K562 (cell line): ENCODE results near the gene MMD2. TPM values are rescaled to one million over a fixed set of nuclear protein-coding genes. Genes with fewer than 3 reads are reported as not detected.
A peak's percentile ranks its signal among the peaks of the same experiment; 100 is the strongest.

ENCODE experiments used
- ARID4B ChIP-seq: sonication (generic); formaldehyde crosslinking; IDR thresholded peaks from 2 replicates; pipeline ENCODE4 v1.8.0; 2022; ENCODE audit warnings: mild to moderate bottlenecking, missing genetic modification reagents
- ZBTB40 ChIP-seq, 2 experiments: fragments of 450-650 bp in 1 of 2; sonication (generic) in 1 of 2; formaldehyde crosslinking in 1 of 2; IDR thresholded peaks; 2 replicates each; pipeline versions ENCODE4 v1.7.1 to v1.9.0; 2016 to 2022; ENCODE audit warnings: inconsistent platforms in 1 of 2, mild to moderate bottlenecking in 1 of 2, missing genetic modification reagents in 1 of 2
- polyA plus RNA-seq, 8 experiments: library from polyadenylated mRNA; depleted of rRNA in 4 of 8; stranded (reverse) in 5 of 8; unstranded in 3 of 8; fragments of >200 nt; fragmentation: Nextera tagmentation in 2 of 8; fragmentation: Illumina TruSeq in 1 of 8; extraction: Ambion mirVana in 2 of 8; extraction: Trizol in 1 of 8; gene quantifications; 2 replicates each; pipeline versions ENCODE4 v1.2.1 to v1.2.3, GENCODE V29; 2011 to 2014; ENCODE audit warnings: inconsistent platforms in 1 of 8, missing spikeins in 1 of 8
- total RNA-seq, 7 experiments: library from RNA; depleted of rRNA in 6 of 7; stranded (reverse); fragments of >200 nt in 6 of 7; fragmentation: Illumina TruSeq in 2 of 7; extraction: Trizol in 2 of 7; gene quantifications; 2 replicates each; pipeline versions ENCODE4 v1.2.1 to v1.2.3, GENCODE V29; 2011 to 2021; ENCODE audit warnings: low replicate concordance in 1 of 7

MMD2 gene
- total and polyA plus RNA-seq, 9 of the 15 experiments (the other 6 are each of a cell fraction or from before 2014, with no cell fraction given), result not detected

- TF ChIP-seq ZBTB40 (IDR thresholded peaks at IDR 0.05) (peak; percentile 93), ZBTB40 (CRISPR knock-in tag; IDR thresholded peaks at IDR 0.05) (peak; percentile 78), ARID4B (CRISPR knock-in tag) (no peak)
- TF ChIP-seq, all 486 proteins: peak for 1
Measured at GRCh38 chr7:4885317-4885807, 73.6 kb downstream of the MMD2 start (continued).
